K562 (cell line): ENCODE results near the gene TXNL4A. TPM values are rescaled to one million over a fixed set of nuclear protein-coding genes. Genes with fewer than 3 reads are reported as not detected.
A peak's percentile ranks its signal among the peaks of the same experiment; 100 is the strongest.

Experiments used
- ATAC-seq: fragments of 200-7000 bp; cut with Tn5 transposase; 3 replicates; pipeline ENCODE4 v1.9.1; 2020; ENCODE audit warnings: moderate library complexity
- BruUV-seq: library from RNA; stranded (reverse); fragments of 400-500 nt; replicated peaks from 2 replicates; lab custom pipeline; 2021; lab: Mats Ljungman, UMichigan
- CTCF ChIA-PET: fragments of 300-600 bp; formaldehyde crosslinking; extraction: SDS; loops from one replicate; lab custom pipeline; 2021; ENCODE audit warnings: low intra/inter-chr PET ratio; lab: Yijun Ruan, JAX
- POLR2A ChIA-PET: fragments of 300-600, 350-650 bp; sonication (Branson Sonifier 250); formaldehyde crosslinking; extraction: SDS; loops from one replicate; lab custom pipeline; 2021; ENCODE audit warnings: antibody characterized with exemption, inconsistent platforms; lab: Yijun Ruan, JAX
- DNase-seq, 4 experiments: peaks; one replicate each; pipeline versions ENCODE4 v3.0.0 to v3.0.0-alpha.2; 2011 to 2018; ENCODE audit warnings: low spot score in 3 of 4, mixed read lengths in 3 of 4; ENCODE audit errors: extremely low read depth in 1 of 4
- FAIRE-seq: peaks from 2 replicates; lab custom pipeline; 2011; peaks lifted over from hg19 to GRCh38; lab: Jason Lieb, UNC
- H2AFZ ChIP-seq: 2 replicates; pipeline ENCODE4 v1.6.0; 2011; ENCODE audit warnings: low read depth, low read length, control low read depth, inconsistent platforms
- H3K27ac ChIP-seq: fragments of 200-600 bp; 3 replicates; pipeline ENCODE4 v1.8.0; 2011; ENCODE audit warnings: low read depth, mild to moderate bottlenecking, control low read depth, inconsistent platforms, low read length, moderate library complexity, mixed read lengths; ENCODE audit errors: extremely low read depth
- H3K27me3 ChIP-seq, 2 experiments: fragments of 300-600 bp in 1 of 2; 2 replicates in 1 of 2; 3 replicates in 1 of 2; pipeline versions ENCODE4 v1.6.0 to v1.8.0; 2011; ENCODE audit warnings: inconsistent platforms in 2 of 2, low read length in 2 of 2, mild to moderate bottlenecking in 1 of 2, mixed read lengths in 1 of 2, moderate library complexity in 1 of 2; ENCODE audit not compliant: control insufficient read depth in 2 of 2, insufficient read depth in 2 of 2
- H3K36me3 ChIP-seq: fragments of 300-600 bp; 3 replicates; pipeline ENCODE4 v1.8.0; 2011; ENCODE audit warnings: mild to moderate bottlenecking, low read length, inconsistent platforms; ENCODE audit not compliant: control insufficient read depth, insufficient read depth
- H3K4me1 ChIP-seq, 2 experiments: fragments of 200-600 bp in 1 of 2; replicated peaks in 1 of 2; 2 replicates in 1 of 2; 3 replicates in 1 of 2; pipeline versions ENCODE4 v1.5.1 to v1.8.0; 2011; ENCODE audit warnings: inconsistent platforms in 2 of 2, low read length in 2 of 2, mild to moderate bottlenecking in 1 of 2, mixed read lengths in 1 of 2, moderate library complexity in 1 of 2; ENCODE audit not compliant: control insufficient read depth in 2 of 2, insufficient read depth in 2 of 2
- H3K4me2 ChIP-seq: 2 replicates; pipeline ENCODE4 v1.6.1; 2011; ENCODE audit warnings: low read length, control low read depth, inconsistent platforms, mixed read lengths; ENCODE audit not compliant: insufficient read depth
- H3K4me3 ChIP-seq: fragments of 200-600 bp; sonication (generic), shearing (Covaris generic); 2 replicates; pipeline ENCODE4 v1.5.1; 2016; ENCODE audit warnings: control low read depth, inconsistent platforms
- H3K79me2 ChIP-seq: fragments of 200-600 bp; 3 replicates; pipeline ENCODE4 v1.8.0; 2011; ENCODE audit warnings: low read length, inconsistent platforms; ENCODE audit not compliant: control insufficient read depth, insufficient read depth
- H3K9ac ChIP-seq, 2 experiments: 2 replicates each; pipeline versions ENCODE4 v1.6.0 to v1.6.1; 2011; ENCODE audit warnings: low read depth in 2 of 2, low read length in 2 of 2, control low read depth in 1 of 2, inconsistent platforms in 1 of 2, mild to moderate bottlenecking in 1 of 2, mixed read lengths in 1 of 2; ENCODE audit not compliant: insufficient read depth in 1 of 2
- H3K9me1 ChIP-seq: one replicate; pipeline ENCODE4 v1.6.0; 2011; ENCODE audit warnings: inconsistent platforms, mild to moderate bottlenecking, low read length, moderate library complexity; ENCODE audit not compliant: control insufficient read depth, insufficient read depth
- H3K9me3 ChIP-seq: replicated peaks from 2 replicates; pipeline ENCODE4 v1.5.1; 2011; ENCODE audit warnings: low read depth, low read length, inconsistent platforms; ENCODE audit not compliant: control insufficient read depth, insufficient read depth
- H4K20me1 ChIP-seq: replicated peaks from 2 replicates; pipeline ENCODE4 v1.6.1; 2011; ENCODE audit warnings: low read length, inconsistent platforms, mixed read lengths; ENCODE audit not compliant: control insufficient read depth, insufficient read depth
- C11orf30 ChIP-seq: fragments of 450-650 bp; IDR thresholded peaks from 2 replicates; pipeline ENCODE4 v1.6.1; 2016; ENCODE audit warnings: low read depth, mild to moderate bottlenecking
- POLR2G ChIP-seq: fragments of 200-400 bp; formaldehyde crosslinking; IDR thresholded peaks from 2 replicates; pipeline ENCODE4 v1.6.1; 2017; ENCODE audit warnings: low read depth, mild to moderate bottlenecking, antibody characterized with exemption, low read length, moderate library complexity
- ZFP91 ChIP-seq: sonication (generic); formaldehyde crosslinking; IDR thresholded peaks from 2 replicates; pipeline ENCODE4 v1.8.0; 2022; ENCODE audit warnings: mild to moderate bottlenecking, missing genetic modification reagents
- ZNF316 ChIP-seq: fragments of 450-650 bp; IDR thresholded peaks from 2 replicates; pipeline ENCODE4 v1.6.1; 2016
- ZNF76 ChIP-seq: fragments of 250-450 bp; sonication (Bioruptor Pico); IDR thresholded peaks from 2 replicates; pipeline ENCODE4 v1.4.0; 2020; ENCODE audit warnings: mild to moderate bottlenecking, moderate library complexity, borderline replicate concordance
- WGBS: fragments of 100-300 bp; shearing (Covaris generic); methylation state at CpG from one replicate; pipeline ENCODE4 v1.1.6; 2016; ENCODE audit warnings: low coverage, mixed read lengths; ENCODE audit not compliant: insufficient coverage; ENCODE audit errors: missing lambda C conversion rate; 5-methylcytosine and 5-hydroxymethylcytosine counted together
- in situ Hi-C: fragments of 300-500 bp; cut with MboI; formaldehyde crosslinking; loops from 4 replicates; pipeline ENCODE4 v1.15.0; 2018; ENCODE audit warnings: inconsistent platforms, mixed read lengths
- intact Hi-C: fragments of 100-400 bp; cut with micrococcal nuclease; formaldehyde crosslinking; loops from 2 replicates; pipeline ENCODE4 v1.14.2; 2022
- polyA plus RNA-seq, 8 experiments: library from polyadenylated mRNA; depleted of rRNA in 4 of 8; stranded (reverse) in 5 of 8; unstranded in 3 of 8; fragments of >200 nt; fragmentation: Nextera tagmentation in 2 of 8; fragmentation: Illumina TruSeq in 1 of 8; extraction: Ambion mirVana in 2 of 8; extraction: Trizol in 1 of 8; gene quantifications; 2 replicates each; pipeline versions ENCODE4 v1.2.1 to v1.2.3, GENCODE V29; 2011 to 2014; ENCODE audit warnings: inconsistent platforms in 1 of 8, missing spikeins in 1 of 8
- total RNA-seq, 7 experiments: library from RNA; depleted of rRNA in 6 of 7; stranded (reverse); fragments of >200 nt in 6 of 7; fragmentation: Illumina TruSeq in 2 of 7; extraction: Trizol in 2 of 7; gene quantifications; 2 replicates each; pipeline versions ENCODE4 v1.2.1 to v1.2.3, GENCODE V29; 2011 to 2021; ENCODE audit warnings: low replicate concordance in 1 of 7

TXNL4A gene
- total and polyA plus RNA-seq, 9 of the 15 experiments (the other 6 are each of a cell fraction or from before 2014, with no cell fraction given) = 27.0 to 132 (median 87.5) TPM

- ATAC-seq = no peak
- ChIA-PET POLR2A (interaction anchor here (0.6 to 0.8 kb wide), 2 partner anchors 17 to 22 kb away, joined by 3 to 6 read pairs; no protein-coding TSS in a partner anchor), CTCF (no interaction called here)
- in situ Hi-C loops = no loop called here
- intact Hi-C loops = no loop called here
- 85% methylated on average over 4 of the region's 4 CpGs for WGBS
- H3K9me3 ChIP-seq = no peaks in the 10 kb centered on the region
- peaks cover 7% of the 10 kb centered on the region for H3K9me1 ChIP-seq
- H3K4me3 ChIP-seq = no peak overlapping the region
- peak overlapping the region; percentile 36; the same call in 2 of the 3 replicates for H3K27ac ChIP-seq
- no peak for FAIRE-seq
- H3K4me2 ChIP-seq = peak overlapping the region; percentile 25; the same call in 1 of the 2 replicates
- no TSS peak for BruUV-seq
- DNase-seq = no peak
- peaks cover 17 to 22% of the 10 kb centered on the region in 2 experiments; a peak in 4 of 5 replicates for H3K4me1 ChIP-seq
- TF ChIP-seq ZNF316 = peak; percentile 27; the same call in 1 of the 2 replicates
- TF ChIP-seq ZFP91 = no peak
- no peak for TF ChIP-seq ZNF76 (CRISPR knock-in tag)
- TF ChIP-seq POLR2G = no peak
- 0 out of 2 replicates have a peak, but pooled peaks have one; percentile 12 for TF ChIP-seq C11orf30
- peaks cover 28% of the 10 kb centered on the region for H4K20me1 ChIP-seq
- H3K27me3 ChIP-seq = no peaks in the 10 kb centered on the region
- H3K9ac ChIP-seq = no peak overlapping the region
- peaks cover 62% of the 10 kb centered on the region for H3K36me3 ChIP-seq
- no peak overlapping the region for H2AFZ ChIP-seq
- peaks cover 100% of the 10 kb centered on the region for H3K79me2 ChIP-seq
Measured at GRCh38 chr18:79983253-79983652, 5.1 kb downstream of the TXNL4A start.
